HCT116 (cell line): ENCODE results near the gene MAGOHB. TPM values are rescaled to one million over a fixed set of nuclear protein-coding genes. Genes with fewer than 3 reads are reported as not detected.

Source experiments
- ATAC-seq: fragments of 200-7000 bp; cut with Tn5 transposase; 2 replicates; pipeline ENCODE4 v1.9.1; 2020; ENCODE audit warnings: mild to moderate bottlenecking, moderate library complexity
- BruUV-seq: library from RNA; stranded (reverse); fragments of 400-500 nt; replicated peaks from 2 replicates; lab custom pipeline; 2021; lab: Mats Ljungman, UMichigan
- CTCF ChIA-PET: fragments of 300-600 bp; sonication (Branson Sonifier 250); formaldehyde crosslinking; loops from one replicate; lab custom pipeline; 2021; ENCODE audit warnings: antibody characterized with exemption; lab: Charles Lee
- POLR2A ChIA-PET: fragments of 300-600, 350-600 bp; sonication (Branson Sonifier 250); formaldehyde crosslinking; loops from one replicate; lab custom pipeline; 2021; ENCODE audit warnings: antibody characterized with exemption; lab: Charles Lee
- RAD21 ChIA-PET, 2 experiments: fragments of 300-600 bp; sonication (Branson Sonifier 250); formaldehyde crosslinking; loops; one replicate each; lab custom pipeline; 2023; ENCODE audit warnings: low total read pairs in 2 of 2; ENCODE audit not compliant: uncharacterized antibody in 2 of 2, unreplicated experiment in 2 of 2, low non-redundant PET in 1 of 2; lab: Charles Lee
- DNase-seq: peaks from one replicate; pipeline ENCODE4 v3.0.0-alpha.2; 2010; ENCODE audit warnings: low read depth, low spot score
- H2AFZ ChIP-seq: fragments of 200-600 bp; shearing (Covaris generic), sonication (generic); 2 replicates; pipeline ENCODE4 v1.6.1; 2017; ENCODE audit warnings: low read depth, mixed run types, mixed read lengths, antibody characterized with exemption, low read length; ENCODE audit not compliant: poor library complexity, severe bottlenecking
- H3K27ac ChIP-seq: 2 replicates; pipeline ENCODE4 v1.5.1; 2012; ENCODE audit warnings: low read depth, low read length
- H3K27me3 ChIP-seq: fragments of 200-600 bp; sonication (generic); 2 replicates; pipeline ENCODE4 v1.6.1; 2016; ENCODE audit warnings: mixed run types, low read length, mixed read lengths; ENCODE audit not compliant: insufficient read depth
- H3K36me3 ChIP-seq, 2 experiments: fragments of 200-500 bp in 1 of 2; fragments of 200-600 bp in 1 of 2; sonication (Bioruptor generic) in 1 of 2; sonication (generic) in 1 of 2; 2 replicates each; pipeline versions ENCODE4 v1.5.1 to v1.6.1; 2014 to 2016; ENCODE audit warnings: low read length in 2 of 2, inconsistent platforms in 1 of 2, mixed read lengths in 1 of 2, mixed run types in 1 of 2; ENCODE audit not compliant: insufficient read depth in 2 of 2, control insufficient read depth in 1 of 2
- H3K4me1 ChIP-seq, 2 experiments: fragments of 200-600 bp in 1 of 2; sonication (generic) in 1 of 2; 2 replicates each; pipeline versions ENCODE4 v1.5.1 to v1.6.1; 2012 to 2017; ENCODE audit warnings: low read length in 2 of 2, inconsistent platforms in 1 of 2, mild to moderate bottlenecking in 1 of 2, mixed read lengths in 1 of 2, mixed run types in 1 of 2, moderate library complexity in 1 of 2; ENCODE audit not compliant: insufficient read depth in 2 of 2, control insufficient read depth in 1 of 2
- H3K4me2 ChIP-seq: fragments of 200-600 bp; sonication (generic); 2 replicates; pipeline ENCODE4 v1.6.1; 2017; ENCODE audit warnings: mixed run types, low read length, mixed read lengths
- H3K4me3 ChIP-seq, 2 experiments: fragments of 200-600 bp in 1 of 2; sonication (generic) in 1 of 2; replicated peaks in 1 of 2; 2 replicates each; pipeline ENCODE4 v1.5.1; 2011 to 2016; ENCODE audit warnings: low read length in 2 of 2, control low read depth in 1 of 2, low read depth in 1 of 2, mild to moderate bottlenecking in 1 of 2, mixed read lengths in 1 of 2, mixed run types in 1 of 2
- H3K79me2 ChIP-seq: fragments of 200-600 bp; sonication (generic); 2 replicates; pipeline ENCODE4 v1.6.1; 2017; ENCODE audit warnings: mild to moderate bottlenecking, mixed run types, low read length, moderate library complexity, mixed read lengths; ENCODE audit not compliant: insufficient read depth
- H3K9ac ChIP-seq: fragments of 200-600 bp; sonication (generic); 2 replicates; pipeline ENCODE4 v1.6.1; 2016; ENCODE audit warnings: low read length, mixed read lengths
- H3K9me2 ChIP-seq: fragments of 200-600 bp; sonication (generic), shearing (Covaris generic); 2 replicates; pipeline ENCODE4 v1.6.1; 2017; ENCODE audit warnings: mixed run types, mild to moderate bottlenecking, moderate library complexity; ENCODE audit not compliant: insufficient read depth
- H3K9me3 ChIP-seq, 2 experiments: fragments of 200-500 bp in 1 of 2; fragments of 200-600 bp in 1 of 2; sonication (Bioruptor generic) in 1 of 2; sonication (generic) in 1 of 2; 2 replicates each; pipeline ENCODE4 v1.6.1; 2014 to 2017; ENCODE audit warnings: low read length in 2 of 2, mixed read lengths in 2 of 2, inconsistent platforms in 1 of 2, low read depth in 1 of 2, mild to moderate bottlenecking in 1 of 2, mixed run types in 1 of 2, moderate library complexity in 1 of 2; ENCODE audit not compliant: control insufficient read depth in 1 of 2, insufficient read depth in 1 of 2
- H4K20me1 ChIP-seq: fragments of 200-600 bp; sonication (generic), shearing (Covaris generic); 2 replicates; pipeline ENCODE4 v1.6.1; 2017; ENCODE audit warnings: mixed run types, mild to moderate bottlenecking, moderate library complexity; ENCODE audit not compliant: insufficient read depth
- CBX3 ChIP-seq: IDR thresholded peaks from 2 replicates; pipeline ENCODE4 v1.6.1; 2012; ENCODE audit warnings: low read depth
- EGR1 ChIP-seq: IDR thresholded peaks from 2 replicates; pipeline ENCODE4 v1.6.1; 2012; ENCODE audit warnings: low read depth
- ELF1 ChIP-seq: IDR thresholded peaks from 2 replicates; pipeline ENCODE4 v1.6.1; 2012; ENCODE audit warnings: low read depth, borderline replicate concordance
- EZH2 ChIP-seq: fragments of 200-600 bp; sonication (generic); IDR thresholded peaks from 2 replicates; pipeline ENCODE4 v1.6.1; 2017; ENCODE audit warnings: antibody characterized with exemption, mixed run types
- FOSL1 ChIP-seq: IDR thresholded peaks from 2 replicates; pipeline ENCODE4 v1.6.1; 2012; ENCODE audit warnings: low read depth
- JUND ChIP-seq: IDR thresholded peaks from 2 replicates; pipeline ENCODE4 v1.6.1; 2012
- POLR2A ChIP-seq: IDR thresholded peaks from 2 replicates; pipeline ENCODE4 v1.7.0; 2011; ENCODE audit warnings: borderline replicate concordance; ENCODE audit not compliant: insufficient read depth, insufficient read length; ENCODE audit errors: extremely low read depth
- SP1 ChIP-seq: IDR thresholded peaks from 2 replicates; pipeline ENCODE4 v1.6.1; 2012; ENCODE audit warnings: low read depth
- TCF7L2 ChIP-seq: IDR thresholded peaks from 2 replicates; pipeline ENCODE4 v1.7.0; 2011; ENCODE audit warnings: borderline replicate concordance, inconsistent platforms; ENCODE audit not compliant: insufficient read depth, insufficient read length; ENCODE audit errors: extremely low read depth
- YY1 ChIP-seq: IDR thresholded peaks from 2 replicates; pipeline ENCODE4 v1.6.1; 2011; ENCODE audit warnings: low read length, low read depth, moderate library complexity, mild to moderate bottlenecking; ENCODE audit not compliant: insufficient replicate concordance; ENCODE audit errors: extremely low read depth
- ZNF274 ChIP-seq: fragments of 200-500 bp; sonication (Bioruptor generic); IDR thresholded peaks from 2 replicates; pipeline ENCODE4 v1.6.1; 2014; ENCODE audit warnings: mild to moderate bottlenecking, low read depth, low read length, inconsistent platforms
- intact Hi-C: fragments of 100-400 bp; cut with micrococcal nuclease; formaldehyde crosslinking; loops from 2 replicates; pipeline ENCODE4 v1.10.0; 2022
- total RNA-seq: library from RNA; stranded (reverse); gene quantifications from one replicate; pipeline ENCODE4 v1.2.1, GENCODE V29; 2021; ENCODE audit not compliant: unreplicated experiment
- TF ChIP-seq, protein P1 (sequence below), 3 experiments: fragments of 200-600 bp in 1 of 3; sonication (generic) in 1 of 3; IDR thresholded peaks in 2 of 3; conservative IDR thresholded peaks in 1 of 3; 2 replicates each; pipeline ENCODE4 v1.5.1; 2012 to 2017; ENCODE audit warnings: low read depth in 2 of 3, low read length in 2 of 3, antibody characterized with exemption in 1 of 3, borderline replicate concordance in 1 of 3, control low read depth in 1 of 3, mild to moderate bottlenecking in 1 of 3, mixed read lengths in 1 of 3, mixed run types in 1 of 3, moderate library complexity in 1 of 3; ENCODE audit not compliant: insufficient read depth in 1 of 3
- TF ChIP-seq, protein P2 (sequence below): IDR thresholded peaks from 2 replicates; pipeline ENCODE4 v1.6.1; 2011; ENCODE audit warnings: mild to moderate bottlenecking, low read length, moderate library complexity; ENCODE audit not compliant: insufficient replicate concordance; ENCODE audit errors: extremely low read depth
- TF ChIP-seq, protein P3 (sequence below): IDR thresholded peaks from 2 replicates; pipeline ENCODE4 v1.6.1; 2012

Gene MAGOHB
- total RNA-seq, 1 experiment from 2014 or later: 55.8 TPM

DNA sequence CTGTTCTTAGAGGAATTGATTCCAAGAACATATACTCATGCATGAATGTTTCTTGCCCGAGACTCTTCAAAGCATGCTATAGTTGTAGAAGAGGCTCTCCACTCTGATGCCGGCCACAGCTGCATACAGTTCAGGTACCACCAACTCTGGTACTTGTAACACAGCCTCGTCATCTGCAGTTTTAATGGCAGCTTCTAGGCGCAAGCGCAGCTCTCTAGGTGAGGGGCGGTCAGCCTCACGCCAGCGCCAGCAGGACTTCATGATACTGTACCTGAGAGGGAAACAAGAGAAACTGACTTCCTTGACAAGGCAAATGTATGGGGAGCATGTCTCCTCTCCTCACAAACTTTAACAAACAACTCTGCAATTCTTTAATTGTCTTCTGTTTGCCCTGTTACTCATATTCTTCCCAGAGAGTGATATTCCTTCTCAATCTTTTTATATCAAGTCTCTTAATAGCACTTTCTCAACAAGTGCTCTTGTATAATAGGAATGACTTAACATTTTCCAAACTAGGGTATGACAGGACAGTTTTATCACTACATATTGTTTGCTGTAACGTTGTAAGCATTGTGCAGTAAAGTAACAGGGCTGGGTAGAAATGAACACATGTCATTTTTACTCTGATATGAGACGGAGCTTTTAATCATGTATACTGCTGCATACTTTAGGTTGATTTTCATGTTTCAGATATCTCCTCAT lies 6.8 kb upstream of the MAGOHB start:
- no peak for ATAC-seq
- peaks cover 0 to 2% of the 10 kb centered on the region in 2 experiments; a peak in 1 of 4 replicates for H3K36me3 ChIP-seq
- CTCF ChIA-PET: no interaction called here
- H3K4me3 ChIP-seq: no peak overlapping the region
- H3K27ac ChIP-seq: no peak overlapping the region
- H3K27me3 ChIP-seq: no peaks in the 10 kb centered on the region
- no peaks in the 10 kb centered on the region for H3K9me2 ChIP-seq
- no peak overlapping the region for H3K4me2 ChIP-seq
- no peak overlapping the region for H2AFZ ChIP-seq
- no peaks in the 10 kb centered on the region for H3K9me3 ChIP-seq
- POLR2A ChIA-PET: no interaction called here
- TF ChIP-seq CBX3 (no peak), ELF1 (no peak), YY1 (no peak), JUND (no peak), SP1 (no peak), POLR2A (no peak), FOSL1 (no peak), ZNF274 (no peak), TCF7L2 (no peak), EZH2 (no peak), EGR1 (no peak)
- TF ChIP-seq, protein P1, sequence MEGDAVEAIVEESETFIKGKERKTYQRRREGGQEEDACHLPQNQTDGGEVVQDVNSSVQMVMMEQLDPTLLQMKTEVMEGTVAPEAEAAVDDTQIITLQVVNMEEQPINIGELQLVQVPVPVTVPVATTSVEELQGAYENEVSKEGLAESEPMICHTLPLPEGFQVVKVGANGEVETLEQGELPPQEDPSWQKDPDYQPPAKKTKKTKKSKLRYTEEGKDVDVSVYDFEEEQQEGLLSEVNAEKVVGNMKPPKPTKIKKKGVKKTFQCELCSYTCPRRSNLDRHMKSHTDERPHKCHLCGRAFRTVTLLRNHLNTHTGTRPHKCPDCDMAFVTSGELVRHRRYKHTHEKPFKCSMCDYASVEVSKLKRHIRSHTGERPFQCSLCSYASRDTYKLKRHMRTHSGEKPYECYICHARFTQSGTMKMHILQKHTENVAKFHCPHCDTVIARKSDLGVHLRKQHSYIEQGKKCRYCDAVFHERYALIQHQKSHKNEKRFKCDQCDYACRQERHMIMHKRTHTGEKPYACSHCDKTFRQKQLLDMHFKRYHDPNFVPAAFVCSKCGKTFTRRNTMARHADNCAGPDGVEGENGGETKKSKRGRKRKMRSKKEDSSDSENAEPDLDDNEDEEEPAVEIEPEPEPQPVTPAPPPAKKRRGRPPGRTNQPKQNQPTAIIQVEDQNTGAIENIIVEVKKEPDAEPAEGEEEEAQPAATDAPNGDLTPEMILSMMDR (IDR thresholded peaks at IDR 0.05 in 2 of 3, conservative IDR thresholded peaks at IDR 0.05 in 1 of 3; ENCODE audit: borderline replicate concordance in 1 of 3, insufficient read depth in 1 of 3, low read depth in 2 of 3, low read length in 2 of 3): no peak
- TF ChIP-seq, protein P2, sequence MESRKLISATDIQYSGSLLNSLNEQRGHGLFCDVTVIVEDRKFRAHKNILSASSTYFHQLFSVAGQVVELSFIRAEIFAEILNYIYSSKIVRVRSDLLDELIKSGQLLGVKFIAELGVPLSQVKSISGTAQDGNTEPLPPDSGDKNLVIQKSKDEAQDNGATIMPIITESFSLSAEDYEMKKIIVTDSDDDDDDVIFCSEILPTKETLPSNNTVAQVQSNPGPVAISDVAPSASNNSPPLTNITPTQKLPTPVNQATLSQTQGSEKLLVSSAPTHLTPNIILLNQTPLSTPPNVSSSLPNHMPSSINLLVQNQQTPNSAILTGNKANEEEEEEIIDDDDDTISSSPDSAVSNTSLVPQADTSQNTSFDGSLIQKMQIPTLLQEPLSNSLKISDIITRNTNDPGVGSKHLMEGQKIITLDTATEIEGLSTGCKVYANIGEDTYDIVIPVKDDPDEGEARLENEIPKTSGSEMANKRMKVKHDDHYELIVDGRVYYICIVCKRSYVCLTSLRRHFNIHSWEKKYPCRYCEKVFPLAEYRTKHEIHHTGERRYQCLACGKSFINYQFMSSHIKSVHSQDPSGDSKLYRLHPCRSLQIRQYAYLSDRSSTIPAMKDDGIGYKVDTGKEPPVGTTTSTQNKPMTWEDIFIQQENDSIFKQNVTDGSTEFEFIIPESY: no peak
- TF ChIP-seq, protein P3, sequence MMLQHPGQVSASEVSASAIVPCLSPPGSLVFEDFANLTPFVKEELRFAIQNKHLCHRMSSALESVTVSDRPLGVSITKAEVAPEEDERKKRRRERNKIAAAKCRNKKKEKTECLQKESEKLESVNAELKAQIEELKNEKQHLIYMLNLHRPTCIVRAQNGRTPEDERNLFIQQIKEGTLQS: no peak
- TF ChIP-seq, all 23 proteins: peak for 0
- intact Hi-C loops: no loop called here
- H3K4me1 ChIP-seq: peaks cover 0 to 12% of the 10 kb centered on the region in 2 experiments; a peak in 2 of 4 replicates
- no TSS peak for BruUV-seq
- RAD21 ChIA-PET: no interaction called here
- no peaks in the 10 kb centered on the region for H3K79me2 ChIP-seq
- H4K20me1 ChIP-seq: no peaks in the 10 kb centered on the region
- DNase-seq: no peak
- no peak overlapping the region for H3K9ac ChIP-seq
